HG02571 (cell line): ENCODE data around the gene MOCOS.
"Not testable (repeated sequence)": the region's sequence is repeated elsewhere in the genome, so short reads cannot be mapped to it uniquely, and the experiment has no call there.

ENCODE experiments used
- ATAC-seq: cut with Tn5 transposase; IDR thresholded peaks from one replicate; pipeline ENCODE4 v1.9.1; 2021; ENCODE audit warnings: mild to moderate bottlenecking, moderate library complexity; ENCODE audit not compliant: unreplicated experiment

The MOCOS gene, protein sequence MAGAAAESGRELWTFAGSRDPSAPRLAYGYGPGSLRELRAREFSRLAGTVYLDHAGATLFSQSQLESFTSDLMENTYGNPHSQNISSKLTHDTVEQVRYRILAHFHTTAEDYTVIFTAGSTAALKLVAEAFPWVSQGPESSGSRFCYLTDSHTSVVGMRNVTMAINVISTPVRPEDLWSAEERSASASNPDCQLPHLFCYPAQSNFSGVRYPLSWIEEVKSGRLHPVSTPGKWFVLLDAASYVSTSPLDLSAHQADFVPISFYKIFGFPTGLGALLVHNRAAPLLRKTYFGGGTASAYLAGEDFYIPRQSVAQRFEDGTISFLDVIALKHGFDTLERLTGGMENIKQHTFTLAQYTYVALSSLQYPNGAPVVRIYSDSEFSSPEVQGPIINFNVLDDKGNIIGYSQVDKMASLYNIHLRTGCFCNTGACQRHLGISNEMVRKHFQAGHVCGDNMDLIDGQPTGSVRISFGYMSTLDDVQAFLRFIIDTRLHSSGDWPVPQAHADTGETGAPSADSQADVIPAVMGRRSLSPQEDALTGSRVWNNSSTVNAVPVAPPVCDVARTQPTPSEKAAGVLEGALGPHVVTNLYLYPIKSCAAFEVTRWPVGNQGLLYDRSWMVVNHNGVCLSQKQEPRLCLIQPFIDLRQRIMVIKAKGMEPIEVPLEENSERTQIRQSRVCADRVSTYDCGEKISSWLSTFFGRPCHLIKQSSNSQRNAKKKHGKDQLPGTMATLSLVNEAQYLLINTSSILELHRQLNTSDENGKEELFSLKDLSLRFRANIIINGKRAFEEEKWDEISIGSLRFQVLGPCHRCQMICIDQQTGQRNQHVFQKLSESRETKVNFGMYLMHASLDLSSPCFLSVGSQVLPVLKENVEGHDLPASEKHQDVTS

DNA sequence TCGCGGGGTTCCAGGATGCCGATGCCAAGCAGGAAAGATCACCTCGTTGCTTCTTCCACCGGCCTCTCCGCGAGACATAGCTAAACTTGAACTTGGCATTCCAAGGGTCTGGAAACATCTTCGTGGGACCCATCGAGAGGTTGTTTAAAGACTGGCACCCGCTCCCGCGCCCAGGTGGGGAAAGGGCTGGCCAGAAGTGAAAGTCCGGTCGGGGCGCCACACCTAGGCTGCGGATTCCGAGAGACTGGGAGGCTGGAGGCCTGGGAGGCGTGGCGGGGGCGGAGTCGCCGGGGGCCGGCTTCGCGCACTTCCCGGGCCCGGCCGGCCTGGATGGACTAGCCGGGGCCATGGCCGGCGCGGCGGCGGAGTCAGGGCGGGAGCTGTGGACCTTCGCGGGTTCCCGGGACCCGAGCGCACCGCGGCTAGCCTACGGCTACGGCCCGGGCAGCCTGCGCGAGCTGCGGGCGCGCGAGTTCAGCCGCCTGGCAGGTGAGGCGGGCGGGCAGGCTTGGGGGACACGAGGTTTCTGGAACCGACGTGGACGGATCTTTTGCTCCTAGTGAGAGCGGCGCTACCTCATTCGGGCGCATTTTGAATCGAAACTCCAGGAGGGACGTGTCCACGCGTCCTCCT, at the start of gene MOCOS:
TSS of gene MOCOS (plus strand) at position 305 of the 633 bp plus-strand sequence. CDS start at position 348, 43 bp downstream.
- peak; percentile 68 for ATAC-seq

DNA sequence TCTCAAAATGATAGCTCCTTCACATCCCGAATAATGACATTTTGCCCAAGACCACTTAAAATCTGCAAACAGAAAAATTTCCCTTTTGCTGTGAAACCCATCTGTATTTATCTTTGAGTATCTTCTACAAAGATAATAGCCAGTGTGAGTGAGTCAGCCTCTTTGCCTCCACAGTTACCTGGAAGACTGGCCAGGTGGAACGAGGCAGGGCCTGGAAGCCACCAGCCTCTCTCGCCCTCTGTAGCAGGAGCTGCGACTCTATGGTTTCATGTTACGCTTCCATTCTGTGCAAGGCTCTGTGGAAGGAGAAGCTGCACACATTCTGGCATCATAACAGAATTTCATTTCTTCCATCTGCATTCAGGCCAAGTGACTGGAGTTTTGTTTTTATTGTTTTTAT, 48.1 kb upstream of the MOCOS start:
- ATAC-seq: no peak

DNA sequence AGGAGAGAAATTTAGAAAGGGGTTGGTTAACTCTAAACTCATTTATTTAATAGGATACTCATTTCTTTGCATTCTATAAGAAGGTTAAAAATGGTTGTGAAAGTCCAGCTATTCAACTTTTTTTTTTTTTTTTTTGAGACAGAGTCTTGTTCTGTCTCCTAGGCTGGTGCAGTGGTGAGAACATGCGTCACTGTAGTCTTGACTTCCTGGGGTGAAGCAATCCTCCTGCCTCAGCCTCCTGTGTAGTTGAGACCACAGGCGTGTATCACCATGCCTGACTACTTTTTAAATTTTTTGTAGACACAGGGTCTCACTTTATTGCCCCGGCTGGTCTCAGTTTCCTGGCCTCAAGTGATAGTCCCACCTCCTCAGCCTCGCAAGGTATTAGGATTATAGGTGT, 45.7 kb upstream of the MOCOS start:
- ATAC-seq: no peak

DNA sequence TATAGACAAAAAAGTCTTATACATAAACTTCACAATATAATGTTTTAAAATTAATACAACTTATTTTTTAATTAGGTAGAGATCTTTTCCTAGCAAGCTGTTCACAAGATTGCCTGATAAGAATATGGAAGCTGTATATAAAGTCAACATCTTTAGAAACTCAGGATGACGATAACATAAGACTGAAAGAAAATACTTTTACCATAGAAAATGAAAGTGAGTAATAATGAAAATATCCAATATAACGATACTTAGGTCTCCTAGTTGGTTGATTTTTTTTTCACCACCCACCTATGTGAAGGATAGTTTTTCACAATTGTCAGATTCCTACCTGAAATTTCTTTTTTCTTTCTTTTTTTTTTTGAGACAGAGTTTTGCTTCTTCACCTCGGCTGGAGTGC, 44.5 kb upstream of the MOCOS start:
- no peak for ATAC-seq

DNA sequence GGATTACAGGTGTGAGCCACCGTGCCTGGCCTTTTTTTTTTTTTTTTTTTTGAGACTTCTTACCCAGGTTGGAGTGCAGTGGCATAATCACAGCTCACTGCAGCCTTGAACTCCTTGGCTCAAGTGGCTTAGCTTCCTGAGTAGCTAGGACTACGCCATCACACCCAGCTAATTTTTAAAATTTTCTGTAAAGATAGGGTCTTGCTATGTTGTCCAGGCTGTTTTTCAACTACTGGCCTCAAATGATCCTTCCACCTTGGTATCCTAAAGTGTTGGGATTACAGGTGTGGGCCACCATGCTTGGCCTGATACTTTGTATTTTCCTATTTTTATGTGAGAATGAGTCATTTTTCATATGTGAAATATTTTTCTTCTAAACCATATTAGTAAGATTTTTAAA, 43.9 kb upstream of the MOCOS start:
- no peak for ATAC-seq

DNA sequence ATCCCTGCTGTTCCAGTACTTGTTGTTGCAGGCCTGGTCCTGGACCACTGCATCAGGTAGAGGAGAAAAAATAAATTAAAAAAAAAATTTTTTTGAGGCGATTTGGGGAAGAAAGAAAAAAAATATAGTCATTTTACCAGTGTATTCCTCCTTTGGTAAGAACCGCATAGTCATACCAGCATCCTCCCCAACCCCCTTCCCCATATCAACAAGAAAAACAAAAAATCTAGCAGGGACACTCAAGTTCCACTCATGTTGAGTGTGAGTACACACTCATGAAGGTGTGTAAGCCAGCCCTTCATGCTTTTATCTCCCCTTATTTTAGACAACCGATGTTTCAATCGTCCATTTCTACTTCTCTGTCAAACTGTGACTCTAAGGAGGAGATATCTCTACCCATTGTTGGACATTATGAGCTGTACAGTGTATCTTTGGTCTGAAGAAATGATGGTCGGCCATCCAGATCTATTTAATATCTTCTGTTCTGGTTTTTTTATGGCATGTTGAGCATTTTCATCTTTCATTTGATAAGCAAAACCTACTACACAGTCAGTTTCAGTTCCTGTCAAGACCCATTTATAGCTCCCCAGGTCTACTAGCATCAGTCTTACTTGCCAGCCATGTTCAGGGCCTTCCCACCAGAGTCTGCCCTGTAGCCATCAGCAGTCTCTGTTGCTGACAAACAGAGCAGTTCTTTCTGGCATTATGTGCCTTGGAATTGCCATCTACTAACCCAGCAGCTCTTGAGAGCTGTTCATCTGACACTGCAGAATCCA, 37.6 kb upstream of the MOCOS start:
- peak; percentile 82 for ATAC-seq

DNA sequence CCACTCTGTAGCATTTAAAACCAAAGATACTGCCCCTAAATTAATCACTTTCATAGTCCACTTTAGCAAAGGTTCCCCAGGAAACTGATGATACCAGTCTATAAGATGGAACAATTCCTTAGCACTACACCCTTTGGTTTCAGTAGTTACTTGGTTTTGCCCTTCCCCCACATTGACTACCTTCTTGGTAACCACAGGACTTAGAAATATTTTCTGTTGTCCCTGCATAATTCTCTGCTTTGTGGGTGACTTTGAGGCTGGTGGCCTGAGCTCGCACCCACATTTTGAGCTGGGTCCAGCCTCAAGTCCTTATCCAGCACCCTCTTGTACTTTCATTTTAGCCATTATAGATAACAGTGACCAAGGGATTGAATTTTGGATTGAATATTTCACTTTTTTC, 34.5 kb upstream of the MOCOS start:
- ATAC-seq: no peak

DNA sequence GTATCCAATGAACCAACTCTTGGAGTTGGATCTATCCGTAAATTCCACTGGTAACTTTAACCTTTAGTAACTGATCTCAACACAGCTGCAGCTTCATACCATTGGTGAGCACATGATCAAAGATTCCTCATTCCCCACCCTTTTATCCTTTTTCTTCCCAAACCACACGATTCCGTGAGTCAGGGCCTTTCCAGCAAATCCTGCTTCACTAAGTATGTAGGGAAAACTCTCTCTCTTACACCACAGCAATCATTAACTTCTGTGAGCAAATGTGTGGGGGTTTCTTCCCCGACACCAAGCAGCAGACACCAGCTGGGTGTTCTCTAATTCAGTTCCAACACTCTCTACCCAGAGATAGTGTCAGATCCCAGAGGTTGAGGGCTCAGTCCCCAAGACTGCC, 34.1 kb upstream of the MOCOS start:
- ATAC-seq: no peak

DNA sequence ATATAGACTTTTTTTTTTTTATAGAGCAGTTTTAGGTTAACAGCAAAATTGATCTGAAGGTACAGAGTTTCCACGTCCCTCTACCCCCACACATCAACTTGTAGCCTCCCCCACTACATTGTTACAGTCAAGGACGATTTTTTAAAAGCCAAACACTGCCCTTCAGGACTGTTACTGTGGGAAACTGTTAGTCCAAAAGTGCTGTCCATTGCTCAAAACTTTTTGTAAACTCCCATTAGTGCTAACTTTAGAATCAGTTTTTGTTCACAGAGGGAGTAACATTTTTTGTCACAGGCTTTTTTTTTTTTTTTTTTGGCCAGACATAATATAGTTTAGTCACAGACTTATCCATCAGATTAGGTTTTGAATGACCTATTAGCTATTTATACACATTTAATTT, 33.5 kb upstream of the MOCOS start:
- no peak for ATAC-seq

DNA sequence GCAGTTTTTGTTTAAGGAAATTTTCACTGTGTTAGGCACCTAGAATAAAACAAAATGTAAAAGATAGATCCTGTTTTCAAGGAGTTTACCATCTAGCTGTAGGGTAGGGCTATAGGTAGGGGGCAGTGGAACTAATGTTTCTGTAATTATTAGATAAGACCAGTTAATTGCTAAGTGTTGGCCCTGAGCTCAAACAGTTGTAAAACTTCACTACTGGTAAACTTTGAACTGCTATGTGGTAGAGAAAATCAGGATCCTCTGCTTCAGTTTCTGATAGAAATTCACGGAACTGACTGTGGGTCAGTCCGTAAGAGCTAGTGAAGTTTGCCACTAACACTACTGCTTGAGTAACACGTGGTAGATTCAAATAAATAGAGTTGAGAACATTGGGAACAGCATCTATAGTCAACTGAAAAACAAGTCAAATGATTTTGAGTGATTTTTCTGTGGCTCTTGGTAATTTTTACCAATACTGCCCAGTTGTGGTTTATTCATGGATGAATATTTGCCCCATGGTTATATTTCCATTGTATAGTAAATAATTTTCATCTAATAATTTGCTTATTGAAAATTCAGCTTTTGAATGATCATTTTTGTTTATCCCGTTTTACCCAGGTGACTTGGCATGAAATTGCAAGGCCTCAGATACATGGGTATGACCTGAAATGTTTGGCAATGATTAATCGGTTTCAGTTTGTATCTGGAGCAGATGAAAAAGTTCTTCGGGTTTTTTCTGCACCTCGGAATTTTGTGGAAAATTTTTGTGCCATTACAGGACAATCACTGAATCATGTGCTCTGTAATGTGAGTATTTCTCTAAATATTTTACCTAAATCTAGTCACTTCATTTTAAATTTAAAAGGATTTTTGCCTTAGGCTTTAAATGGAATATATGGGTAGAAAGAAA, 31.2 kb upstream of the MOCOS start:
- ATAC-seq: no peak

DNA sequence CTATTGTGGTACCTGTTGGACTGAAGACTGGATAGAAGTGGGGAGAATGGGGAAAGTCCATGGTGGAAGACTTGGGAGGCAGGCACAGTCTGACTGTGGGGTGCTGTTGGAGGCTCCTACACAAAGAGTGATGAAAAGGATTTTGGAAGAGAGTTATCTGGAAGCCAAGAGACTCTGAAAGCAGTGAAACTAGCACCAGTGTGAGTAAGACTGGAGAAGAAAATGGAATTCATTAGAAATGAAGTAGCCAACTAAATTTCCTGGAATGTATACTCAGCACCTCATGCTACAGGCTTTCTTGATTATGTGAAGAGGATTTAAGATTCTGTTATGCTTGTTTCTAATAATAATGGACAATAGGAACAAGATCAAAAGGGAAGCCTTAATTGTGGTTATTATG, 29.9 kb upstream of the MOCOS start:
- no peak for ATAC-seq

DNA sequence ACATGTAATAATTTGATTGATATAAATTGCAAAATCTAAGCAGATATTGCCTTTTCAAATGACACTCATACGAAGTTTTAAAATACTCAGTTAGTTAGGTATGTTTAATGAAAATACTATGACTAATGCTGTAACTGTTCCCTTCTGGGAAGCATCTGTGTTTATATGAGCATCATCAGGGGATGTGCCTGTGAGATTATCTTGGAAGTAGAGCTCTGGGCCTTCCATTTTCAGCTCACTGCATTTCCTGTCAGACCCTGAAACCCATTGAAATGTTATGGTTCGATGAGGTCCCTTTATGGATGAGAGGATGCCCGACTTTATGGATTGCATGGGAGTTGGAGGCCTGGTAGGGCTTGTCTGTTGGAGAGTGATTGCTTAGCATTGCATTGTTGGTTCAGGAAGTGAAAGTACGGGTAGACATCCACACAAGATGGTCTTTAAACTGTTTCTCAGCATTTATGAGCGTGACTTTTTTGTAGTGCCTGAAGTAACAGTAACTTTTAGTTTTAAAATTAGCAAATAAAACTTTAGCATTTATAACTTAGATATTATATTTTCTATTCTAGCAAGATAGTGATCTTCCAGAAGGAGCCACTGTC, 28.9 kb upstream of the MOCOS start:
- no peak for ATAC-seq

DNA sequence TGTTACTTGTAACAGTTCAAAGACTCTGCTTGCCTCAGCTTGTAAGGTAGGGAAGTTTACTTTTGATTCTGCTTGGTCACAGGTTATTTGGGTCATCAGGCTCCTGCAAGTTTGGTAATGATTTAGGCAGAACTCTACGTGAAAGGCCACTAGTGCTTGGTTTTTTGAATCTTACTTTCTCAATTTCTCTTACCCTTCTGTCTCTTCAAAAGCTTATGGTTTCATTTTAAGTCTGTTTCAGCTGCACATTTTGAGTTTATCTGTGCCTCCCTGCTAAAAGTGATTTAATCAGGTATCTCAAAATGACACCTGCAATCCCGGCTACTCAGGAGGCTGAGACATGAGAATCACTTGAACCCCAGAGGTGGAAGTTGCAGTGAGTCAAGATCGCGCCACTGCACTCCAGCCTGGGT, 26.3 kb upstream of the MOCOS start:
- ATAC-seq: no peak

DNA sequence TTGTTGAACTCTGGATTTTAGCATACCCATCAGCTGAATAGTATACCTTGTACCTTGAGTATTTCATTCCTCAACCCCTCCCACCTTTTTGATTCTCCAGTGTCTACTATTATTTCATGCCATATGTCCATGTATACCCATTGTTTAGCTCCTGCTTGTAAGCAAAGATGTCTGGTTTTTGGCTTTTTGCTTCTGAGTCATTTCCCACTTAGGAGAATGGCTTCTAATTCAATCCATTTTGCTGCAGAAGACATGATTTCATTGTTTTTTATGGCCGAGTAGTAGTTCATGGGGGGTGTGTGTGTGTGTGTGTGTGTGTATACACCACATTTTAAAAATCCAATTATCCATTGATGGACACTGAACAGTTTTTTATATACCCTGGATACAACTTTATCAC, 24.3 kb upstream of the MOCOS start:
- ATAC-seq: no peak

DNA sequence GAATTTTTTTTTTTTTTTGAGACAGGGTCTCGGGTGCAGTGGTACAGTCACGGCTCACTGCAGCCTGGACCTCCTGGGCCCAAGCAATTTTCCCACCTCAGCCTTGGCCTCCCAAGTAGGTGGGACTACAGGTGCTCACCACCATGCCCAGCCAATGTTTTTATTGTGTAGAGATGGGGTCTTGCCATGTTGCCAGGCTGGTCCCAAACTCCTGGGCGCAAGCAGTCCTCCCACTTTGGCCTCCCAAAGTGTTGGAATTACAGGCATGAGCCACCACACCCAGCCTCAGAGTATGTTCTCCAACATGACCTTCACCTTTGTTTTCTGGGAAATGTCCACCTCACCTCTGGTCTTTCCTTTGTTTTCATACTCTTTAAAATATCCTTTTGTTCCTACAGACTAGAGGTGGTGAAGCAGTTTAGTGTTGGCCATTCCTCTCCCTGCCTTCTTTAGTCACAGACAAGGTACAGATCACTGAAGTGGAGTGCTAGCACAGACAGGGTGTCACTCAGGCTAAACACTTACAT, 19.5 kb upstream of the MOCOS start:
- no peak for ATAC-seq

DNA sequence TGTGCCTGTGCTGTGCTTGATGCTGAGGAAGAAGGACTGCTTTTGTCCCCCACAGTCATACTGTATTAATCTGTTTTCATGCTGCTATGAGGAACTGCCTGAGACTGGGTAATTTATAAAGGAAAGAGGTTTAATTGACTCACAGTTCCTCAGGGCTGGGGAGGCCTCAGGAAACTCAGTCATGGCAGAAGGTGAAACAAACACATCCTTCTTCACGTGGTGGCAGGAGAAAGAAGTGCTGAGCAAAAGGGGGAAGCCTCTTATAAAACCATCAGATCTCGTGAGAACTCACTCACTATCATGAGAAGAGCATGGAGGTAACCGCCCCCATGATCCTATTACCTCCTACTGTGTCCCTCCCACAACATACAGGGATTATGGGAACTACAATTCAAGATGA, 19.0 kb upstream of the MOCOS start:
- not testable (repeated sequence) for ATAC-seq

DNA sequence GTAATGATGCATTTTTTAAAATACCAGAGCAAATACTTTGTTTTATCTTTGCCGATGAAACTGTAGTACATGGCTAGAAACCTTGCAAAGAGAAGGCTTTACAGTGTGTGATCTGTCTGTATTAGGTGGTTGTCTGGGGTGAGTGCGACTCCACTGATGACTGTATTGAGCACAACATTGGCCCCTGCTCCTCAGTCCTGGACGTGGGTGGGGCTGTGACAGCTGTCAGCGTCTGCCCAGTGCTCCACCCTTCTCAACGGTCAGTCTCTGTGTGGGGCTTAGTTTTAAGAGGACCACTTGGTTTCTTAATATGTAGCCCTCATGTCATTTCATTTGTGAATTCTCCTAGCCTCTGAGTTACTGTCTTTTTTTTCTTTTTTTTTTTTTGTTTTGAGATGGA, 17.4 kb upstream of the MOCOS start:
- ATAC-seq: no peak

DNA sequence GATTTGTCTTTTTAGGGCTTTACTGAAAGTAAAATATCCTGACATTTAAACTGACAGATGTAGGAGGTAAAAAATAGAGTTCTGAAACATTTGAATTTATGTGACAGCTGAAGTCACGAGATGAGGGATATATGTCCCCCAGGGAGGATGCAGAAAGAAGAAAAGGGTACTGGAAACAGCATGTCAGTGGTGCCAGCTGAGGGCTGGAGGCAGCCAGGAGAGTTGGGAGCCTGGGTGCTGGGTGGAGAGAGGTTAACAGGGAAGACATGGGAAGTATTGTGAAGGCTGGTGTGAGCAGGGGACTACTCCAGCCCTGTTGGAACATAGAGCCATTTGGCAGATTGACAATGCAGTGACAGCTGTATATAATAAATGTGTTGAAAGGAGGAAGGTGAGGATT, 11.8 kb upstream of the MOCOS start:
- ATAC-seq: no peak

DNA sequence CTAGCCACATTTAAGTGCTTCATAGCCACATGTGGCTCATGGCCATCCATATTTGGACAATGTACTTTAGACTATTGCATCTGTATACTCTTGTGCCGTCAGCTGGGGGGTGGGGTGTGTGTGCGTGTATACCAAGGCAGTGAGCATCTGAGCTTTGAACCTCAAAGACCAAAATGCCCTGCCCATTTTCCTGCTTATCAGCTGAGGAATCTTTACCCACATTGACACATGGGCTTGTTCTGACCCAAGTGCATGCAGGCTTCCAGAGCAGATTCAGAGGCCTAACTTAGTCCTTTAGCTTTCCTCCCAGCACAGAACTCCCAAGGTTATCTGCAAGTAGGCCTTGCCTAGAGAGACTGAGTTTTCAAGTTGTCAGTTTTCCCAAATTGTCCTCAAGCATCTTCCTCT, 11.1 kb upstream of the MOCOS start:
- ATAC-seq: no peak
